Measurements from ENCODE around the gene YTHDC1.
"Not testable (repeated sequence)": the region's sequence is repeated elsewhere in the genome, so short reads cannot be mapped to it uniquely, and the experiment has no call there.

YTHDC1 gene

GRCh38 chr4:68349649-68350360 is at the start of gene YTHDC1:
YTHDC1 (minus strand) TSS chr4:68350090; CDS start chr4:68349753, 337 bp downstream.
- peak; percentile 91 to 92 for DNase-seq (ENCODE audit: low read depth in 2 of 2)

GRCh38 chr4:68399306-68399705 is 49.4 kb upstream of the YTHDC1 start:
- DNase-seq (ENCODE audit: low read depth in 2 of 2), result no peak

- no peak for DNase-seq (ENCODE audit: low read depth in 2 of 2)
Measured at GRCh38 chr4:68396756-68397155, 46.9 kb upstream of the YTHDC1 start.

GRCh38 chr4:68391436-68391835 is 41.5 kb upstream of the YTHDC1 start:
- no peak for DNase-seq (ENCODE audit: low read depth in 2 of 2)

DNA sequence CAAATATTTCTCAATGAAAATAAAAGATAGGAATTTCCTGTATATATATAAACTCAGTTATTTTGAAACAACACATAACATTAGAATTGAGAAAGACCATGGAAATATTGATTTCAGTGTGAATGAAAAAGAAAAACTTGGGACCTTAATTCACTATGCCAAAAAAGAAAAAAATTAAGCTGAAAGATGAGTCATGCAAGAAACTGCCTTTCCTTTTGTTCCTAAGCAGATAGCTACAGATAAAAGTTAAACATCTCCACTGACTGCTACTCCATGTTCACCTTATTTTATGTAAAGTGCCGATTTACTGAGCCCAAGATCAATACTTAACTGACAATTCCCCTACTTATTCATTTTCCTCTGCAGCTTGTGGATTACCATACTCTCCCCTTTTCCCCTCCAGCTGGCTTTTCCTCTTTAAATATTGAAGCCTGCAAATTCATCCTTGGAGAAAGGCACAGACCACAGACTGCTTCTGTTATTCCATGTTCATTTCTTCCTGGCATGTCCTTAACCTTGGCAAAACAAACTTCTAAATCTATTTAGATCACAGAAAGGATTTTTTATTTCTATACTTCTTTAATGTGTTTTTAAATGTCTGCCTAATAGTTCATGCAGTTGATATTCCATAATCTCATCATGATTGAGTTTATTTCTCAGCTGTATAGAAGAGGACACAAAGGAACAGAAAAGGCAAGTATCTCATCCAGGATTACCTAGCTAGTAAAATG is 40.5 kb upstream of the YTHDC1 start:
- DNase-seq (ENCODE audit: low read depth in 2 of 2), result no peak

GRCh38 chr4:68389386-68389913 is 39.6 kb upstream of the YTHDC1 start:
- not testable (repeated sequence) for DNase-seq (ENCODE audit: low read depth in 2 of 2)

GRCh38 chr4:68388347-68388865 is 38.5 kb upstream of the YTHDC1 start:
- no peak for DNase-seq (ENCODE audit: low read depth in 2 of 2)

DNA sequence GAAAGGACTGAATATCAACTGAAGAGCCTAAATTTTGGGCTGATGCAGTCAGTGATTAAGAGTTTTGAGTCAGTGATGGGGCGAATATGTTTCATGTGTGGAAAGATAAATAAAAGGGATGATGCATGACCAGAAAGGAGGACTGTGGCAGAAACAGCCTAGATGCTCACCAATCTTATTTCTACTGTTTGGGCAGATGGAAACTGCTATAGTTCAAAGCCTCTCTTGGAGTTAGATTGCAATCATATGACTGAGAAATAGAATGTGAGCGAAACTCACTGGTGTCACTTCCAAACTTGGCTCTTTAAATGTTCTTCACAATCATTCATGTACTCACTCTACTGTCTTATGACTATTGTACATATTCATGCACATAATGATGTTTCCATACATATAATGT is 35.4 kb upstream of the YTHDC1 start:
- no peak for DNase-seq (ENCODE audit: low read depth in 2 of 2)

DNA sequence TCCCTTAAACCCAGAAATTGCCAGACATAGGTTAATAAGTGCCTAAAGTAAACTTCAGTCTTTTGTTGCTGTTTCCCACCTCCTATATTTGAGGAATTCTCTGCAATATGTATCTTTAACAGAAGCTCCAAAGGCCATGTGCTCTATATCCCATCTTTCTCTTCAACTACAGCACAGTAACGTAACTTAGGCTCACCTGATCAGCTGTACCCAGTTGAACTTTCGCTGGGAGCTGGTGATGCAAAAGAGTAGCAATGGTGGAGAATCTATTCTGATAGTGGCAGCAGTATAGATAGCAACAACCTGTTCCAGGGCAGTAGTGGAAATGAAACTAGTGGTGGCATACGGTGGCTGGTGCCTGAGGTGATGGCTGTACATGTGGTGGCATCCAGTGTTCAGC is 33.2 kb upstream of the YTHDC1 start:
- no peak for DNase-seq (ENCODE audit: low read depth in 2 of 2)

DNA sequence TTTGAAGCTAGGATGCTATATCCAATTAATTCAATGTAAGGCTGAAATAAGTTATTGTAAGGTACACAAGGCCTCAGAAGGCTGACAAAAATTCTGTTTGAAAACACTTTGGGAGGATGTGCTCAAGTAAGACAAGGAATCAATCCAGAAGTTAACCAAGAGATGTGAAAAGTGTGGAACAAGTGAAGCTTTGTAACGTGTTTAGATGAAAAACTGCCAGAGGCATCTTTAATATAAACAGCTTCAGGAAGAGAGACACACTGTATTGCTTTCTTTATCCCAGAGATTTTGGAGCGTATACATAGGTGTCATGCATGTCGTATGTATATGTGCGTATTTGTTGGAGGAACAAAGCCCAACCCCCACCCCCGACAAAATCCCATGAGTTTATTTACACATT is 28.3 kb upstream of the YTHDC1 start:
- DNase-seq (ENCODE audit: low read depth in 2 of 2), result no peak

GRCh38 chr4:68375667-68376559 is 26.0 kb upstream of the YTHDC1 start:
- DNase-seq (ENCODE audit: low read depth in 2 of 2), result peak; percentile 9 to 10

DNA sequence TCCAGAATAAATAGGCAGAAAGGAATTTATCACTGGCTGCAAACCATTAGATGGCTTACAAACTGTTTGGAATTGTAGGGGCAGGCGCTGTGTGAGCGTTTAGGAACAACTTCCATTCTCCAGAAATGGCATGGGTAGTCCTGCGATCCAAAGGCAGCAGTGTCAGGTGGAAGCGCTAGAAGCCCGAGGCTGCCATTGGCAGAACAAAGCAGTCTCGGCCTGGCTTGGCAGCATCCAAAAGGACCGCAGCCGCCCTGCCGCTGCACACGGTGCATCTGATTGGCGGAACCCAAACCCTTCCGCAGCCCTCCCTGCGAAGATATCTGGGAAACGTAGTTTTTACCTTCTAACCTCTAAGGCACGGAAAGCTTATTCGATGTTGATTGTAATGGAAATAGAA is 23.6 kb upstream of the YTHDC1 start:
- DNase-seq (ENCODE audit: low read depth in 2 of 2), result peak in 1 of 2 donors; percentile 29

GRCh38 chr4:68372588-68372987 is 22.7 kb upstream of the YTHDC1 start:
- DNase-seq (ENCODE audit: low read depth in 2 of 2), result no peak

GRCh38 chr4:68369142-68369805 is 19.4 kb upstream of the YTHDC1 start:
- no peak for DNase-seq (ENCODE audit: low read depth in 2 of 2)

- no peak for DNase-seq (ENCODE audit: low read depth in 2 of 2)
Measured at GRCh38 chr4:68368691-68369131, 18.8 kb upstream of the YTHDC1 start.

DNA sequence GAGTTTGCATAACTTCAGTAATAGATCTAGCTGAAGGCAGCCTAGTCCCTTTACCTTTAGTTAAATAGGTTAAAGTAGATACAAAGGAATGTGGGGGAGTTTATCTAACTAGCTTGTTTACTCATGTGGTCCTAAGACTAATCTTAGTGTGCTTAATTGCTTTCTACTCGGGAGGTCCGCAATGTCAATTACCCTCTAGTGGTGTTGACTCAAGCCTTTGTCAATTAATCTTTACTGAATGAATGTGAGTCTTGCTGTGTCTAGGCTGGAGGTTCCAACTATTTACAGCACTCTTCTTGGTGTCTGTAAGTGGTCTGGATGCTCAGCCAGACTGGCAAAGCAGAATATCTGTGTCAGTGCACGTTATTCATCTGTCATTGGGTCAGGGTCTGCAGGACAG is 17.9 kb upstream of the YTHDC1 start:
- DNase-seq (ENCODE audit: low read depth in 2 of 2), result no peak

GRCh38 chr4:68366600-68366999 is 16.7 kb upstream of the YTHDC1 start:
- DNase-seq (ENCODE audit: low read depth in 2 of 2), result no peak

DNA sequence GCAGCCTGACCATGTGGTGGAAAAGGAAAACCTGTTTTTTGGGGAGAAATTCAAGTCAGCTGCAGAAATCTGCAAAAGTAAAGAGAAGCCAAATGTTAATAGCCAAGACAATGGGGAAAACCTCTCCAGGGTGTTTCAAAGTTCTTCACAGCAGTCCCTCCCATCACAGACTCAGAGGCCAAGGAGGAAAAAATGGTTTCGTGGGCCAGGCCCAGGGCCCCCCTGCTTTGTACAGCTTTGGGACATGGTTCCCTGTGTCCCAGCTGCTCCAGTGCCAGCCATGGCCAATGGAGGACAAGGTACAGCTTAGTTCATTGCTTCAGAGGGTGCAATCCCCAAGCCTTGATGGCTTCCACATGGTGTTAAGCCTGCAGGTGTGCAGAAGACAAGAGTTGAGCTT is 15.2 kb upstream of the YTHDC1 start:
- DNase-seq (ENCODE audit: low read depth in 2 of 2), result no peak

- DNase-seq (ENCODE audit: low read depth in 2 of 2), result no peak
Measured at GRCh38 chr4:68361146-68361589, 11.3 kb upstream of the YTHDC1 start.

GRCh38 chr4:68360231-68360968 is 10.5 kb upstream of the YTHDC1 start:
- DNase-seq (ENCODE audit: low read depth in 2 of 2), result no peak
